Heart right ventricle (tissue), 16 donors: ENCODE measurements around the gene GPHA2. TPM values are rescaled to one million over a fixed set of nuclear protein-coding genes. Genes with fewer than 3 reads are reported as not detected.

Source experiments
- ATAC-seq, 8 donors: fragments of 200-7000 bp; cut with Tn5 transposase; one replicate each; pipeline ENCODE4 v1.9.1; 2020; ENCODE audit warnings: mild to moderate bottlenecking in 8 of 8, moderate library complexity in 8 of 8, moderate number of reproducible peaks in 1 of 8
- DNase-seq, 2 donors: peaks; one replicate each; pipeline ENCODE4 v3.0.0-alpha.2; 2020
- H3K27ac ChIP-seq, 10 donors: fragments of 200-600 bp; sonication (generic) in 2 of 10; one replicate each; pipeline versions ENCODE4 v1.5.0 to v1.8.0; 2020 to 2022; ENCODE audit warnings: mild to moderate bottlenecking in 3 of 10
- H3K27me3 ChIP-seq, 7 donors: fragments of 200-600 bp; one replicate each; pipeline ENCODE4 v1.8.0; 2021 to 2022; ENCODE audit warnings: mild to moderate bottlenecking in 2 of 7
- H3K36me3 ChIP-seq, 9 donors: fragments of 200-600 bp; sonication (generic) in 1 of 9; one replicate each; pipeline versions ENCODE4 v1.5.0 to v1.8.0; 2020 to 2022; ENCODE audit warnings: mild to moderate bottlenecking in 2 of 9
- H3K4me1 ChIP-seq, 9 donors: fragments of 200-600 bp; sonication (generic) in 1 of 9; one replicate each; pipeline versions ENCODE4 v1.5.0 to v1.8.0; 2020 to 2022; ENCODE audit warnings: mild to moderate bottlenecking in 4 of 9
- H3K4me3 ChIP-seq, 10 donors: fragments of 200-600 bp; sonication (generic) in 2 of 10; one replicate each; pipeline versions ENCODE4 v1.5.0 to v1.8.0; 2020 to 2022; ENCODE audit warnings: mild to moderate bottlenecking in 7 of 10, moderate library complexity in 2 of 10
- H3K9me3 ChIP-seq, 11 donors: fragments of 200-600 bp in 10 of 11; sonication (generic) in 2 of 11; one replicate each; pipeline versions ENCODE4 v1.5.0 to v1.8.0; 2013 to 2022; ENCODE audit warnings: mild to moderate bottlenecking in 2 of 11, control low read depth in 1 of 11, moderate library complexity in 1 of 11
- WGBS, 2 donors: extraction: QIAGEN DNeasy Blood & Tissue Kit; methylation state at CpG; one replicate each; pipeline ENCODE4 v1.1.7; 2013; ENCODE audit warnings: inconsistent platforms in 1 of 2; 5-methylcytosine and 5-hydroxymethylcytosine counted together
- intact Hi-C, 10 donors: fragments of 100-400 bp; cut with DNase I; formaldehyde crosslinking; loops; one replicate each; pipeline versions ENCODE4 v1.11.1 to v1.14.2; 2022
- polyA plus RNA-seq, 2 donors: library from polyadenylated mRNA; stranded (reverse); fragments of 200-250 nt; gene quantifications; one replicate each; pipeline ENCODE4 v1.2.3, GENCODE V29; 2013
- total RNA-seq, 10 donors: library from RNA; stranded (reverse); fragmentation: NEBNext Ultra II Directional in 3 of 10; extraction: Animal tissue kit (Norgen Biotek cat#: 25700) in 3 of 10; gene quantifications; one replicate each; pipeline versions ENCODE4 v1.2.1 to v1.2.4, GENCODE V29; 2021 to 2023
- TF ChIP-seq, protein P1 (sequence below), 9 donors: fragments of 200-600 bp; sonication (generic) in 2 of 9; IDR thresholded peaks; one replicate each; pipeline versions ENCODE4 v1.5.0 to v1.8.0; 2021 to 2022; ENCODE audit warnings: antibody characterized with exemption in 9 of 9, mild to moderate bottlenecking in 5 of 9, moderate library complexity in 1 of 9
- donor health status: Arrhythmogenic right ventricular cardiomyopathy.
- donor health status: ischemic (EF 13 %, LVEDD 7.1; RV severe dilation, severe dysfunction).
- donor health status: healthy with polysubstance abuse.
- donor health status: DM: no; HTN: yes; CAD: no.
- donor health status: DM: no; HTN: no; CAD: no.
- donor health status: ischemic (EF 25% LVEDD 6.9; RV normal size, moderate dysfunction).
- donor health status: ischemic (EF 25% LVEDD 5.7; RV mildly dilated, moderate dysfunction).
- donor health status: healthy.
- donor health status: DM: yes; HTN: yes; CAD: no.
- donor health status: Ischemic cardiomyopathy.
- donor health status: ischemic (EF 35%, LVEDD 5.7; RV mildly dilated, moderate dysfunction).
- donor health status: nonischemic (EF 11% LVEDD 7.7; RV severe dilation, severe dysfunction).
- donor health status: DM: yes; HTN: yes; CAD: no.
- donor health status: PGD.
- donor health status: ischemic (EF 29% LVEDD 5.4; RV normal size, mild dysfunction).
- donor health status: nonischemic (EF 23%, LVEDD 6.1; RV moderate dilation, normal function).

Gene GPHA2
- total and polyA plus RNA-seq, 12 donors, result not detected

DNA sequence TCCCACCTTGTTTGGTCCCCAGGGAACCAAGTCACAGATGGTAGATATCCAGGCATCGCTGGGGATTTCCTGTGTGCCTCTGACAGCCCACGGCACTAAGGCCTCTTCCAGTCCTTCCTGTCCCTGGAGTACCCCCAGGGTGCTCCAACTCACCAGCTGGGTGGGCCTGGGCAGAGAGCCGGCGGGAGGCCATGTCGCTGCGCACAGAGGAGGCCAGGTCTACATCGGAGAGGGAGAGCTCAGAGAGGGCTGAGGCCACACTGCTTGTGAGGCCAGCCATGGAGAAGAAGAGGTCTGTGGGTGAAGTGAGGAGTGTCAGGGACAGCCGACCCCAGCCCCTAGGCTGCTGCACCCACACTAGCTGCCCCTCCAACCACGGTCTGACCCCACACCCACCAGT is 24.0 kb downstream of the GPHA2 start:
- TF ChIP-seq, protein P1, sequence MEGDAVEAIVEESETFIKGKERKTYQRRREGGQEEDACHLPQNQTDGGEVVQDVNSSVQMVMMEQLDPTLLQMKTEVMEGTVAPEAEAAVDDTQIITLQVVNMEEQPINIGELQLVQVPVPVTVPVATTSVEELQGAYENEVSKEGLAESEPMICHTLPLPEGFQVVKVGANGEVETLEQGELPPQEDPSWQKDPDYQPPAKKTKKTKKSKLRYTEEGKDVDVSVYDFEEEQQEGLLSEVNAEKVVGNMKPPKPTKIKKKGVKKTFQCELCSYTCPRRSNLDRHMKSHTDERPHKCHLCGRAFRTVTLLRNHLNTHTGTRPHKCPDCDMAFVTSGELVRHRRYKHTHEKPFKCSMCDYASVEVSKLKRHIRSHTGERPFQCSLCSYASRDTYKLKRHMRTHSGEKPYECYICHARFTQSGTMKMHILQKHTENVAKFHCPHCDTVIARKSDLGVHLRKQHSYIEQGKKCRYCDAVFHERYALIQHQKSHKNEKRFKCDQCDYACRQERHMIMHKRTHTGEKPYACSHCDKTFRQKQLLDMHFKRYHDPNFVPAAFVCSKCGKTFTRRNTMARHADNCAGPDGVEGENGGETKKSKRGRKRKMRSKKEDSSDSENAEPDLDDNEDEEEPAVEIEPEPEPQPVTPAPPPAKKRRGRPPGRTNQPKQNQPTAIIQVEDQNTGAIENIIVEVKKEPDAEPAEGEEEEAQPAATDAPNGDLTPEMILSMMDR (IDR thresholded peaks at IDR 0.05), result no peak
- H3K36me3 ChIP-seq, result peaks cover 3 to 79% (median 74%) of the 10 kb centered on the region in 9 donors
- H3K4me3 ChIP-seq, result no peak overlapping the region
- peaks cover 5 to 17% (median 15%) of the 10 kb centered on the region in 9 donors for H3K4me1 ChIP-seq
- DNase-seq (no peak), ATAC-seq (no peak)
- intact Hi-C loops, result no loop called here
- no peaks in the 10 kb centered on the region for H3K27me3 ChIP-seq
- 86 to 87% methylated on average over 9 of the region's 9 CpGs for WGBS, 2 donors
- no peaks in the 10 kb centered on the region for H3K9me3 ChIP-seq
- H3K27ac ChIP-seq, result no peak overlapping the region

GRCh38 chr11:64911142-64911541 is 24.6 kb downstream of the GPHA2 start:
- H3K27ac ChIP-seq, result no peak overlapping the region
- H3K27me3 ChIP-seq, result no peaks in the 10 kb centered on the region
- 80 to 85% methylated on average over 7 of the region's 7 CpGs for WGBS, 2 donors
- ATAC-seq, result no peak
- no peaks in the 10 kb centered on the region for H3K9me3 ChIP-seq
- H3K36me3 ChIP-seq, result peaks cover 3 to 85% (median 80%) of the 10 kb centered on the region in 9 donors
- TF ChIP-seq, protein P1 (IDR thresholded peaks at IDR 0.05), result no peak
- intact Hi-C loops, result no loop called here
- H3K4me3 ChIP-seq, result no peak overlapping the region
- no peak for DNase-seq
- peaks cover 4 to 12% (median 10%) of the 10 kb centered on the region in 9 donors for H3K4me1 ChIP-seq

DNA sequence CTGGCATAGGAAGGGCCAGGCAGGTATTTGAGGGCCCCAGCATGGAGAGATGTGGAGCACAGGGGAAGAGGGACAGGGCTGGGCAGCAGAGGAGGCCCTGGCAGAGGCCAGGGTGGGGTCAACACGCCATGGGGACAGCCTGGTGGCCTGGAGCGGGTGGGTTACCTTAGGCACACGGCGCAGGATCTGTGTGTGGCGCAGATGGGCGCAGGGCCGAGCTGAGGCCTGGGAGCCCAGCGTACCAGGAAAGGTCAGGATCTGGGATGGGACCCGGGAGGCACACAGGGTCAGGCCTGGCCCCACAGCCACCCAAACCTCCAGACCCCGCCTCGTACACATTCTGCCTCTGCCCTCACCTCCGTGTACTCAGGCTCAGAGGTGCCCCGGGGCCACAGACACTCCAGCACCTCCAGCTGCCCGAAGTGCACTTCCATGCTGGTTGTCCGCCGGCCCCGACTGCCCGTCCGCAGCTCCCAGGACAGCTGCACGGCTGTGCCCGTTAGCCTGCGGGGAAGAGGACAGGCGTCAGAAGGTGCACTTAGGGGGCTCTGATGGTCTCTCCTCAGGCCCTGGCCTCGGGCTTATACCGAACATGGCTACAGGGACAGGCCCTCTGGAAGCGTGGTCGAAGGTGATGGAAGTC is 25.1 kb downstream of the GPHA2 start:
- ATAC-seq (no peak), DNase-seq (no peak)
- Histone ChIP-seq H3K27me3 (no peaks in the 10 kb centered on the region), H3K4me3 (no peak overlapping the region), H3K36me3 (peaks cover 3 to 91% (median 85%) of the 10 kb centered on the region in 9 donors), H3K4me1 (peaks cover 0 to 6% (median 5%) of the 10 kb centered on the region in 9 donors), H3K27ac (no peak overlapping the region), H3K9me3 (no peaks in the 10 kb centered on the region)
- intact Hi-C loops, result no loop called here
- 96% methylated on average over 27 of the region's 27 CpGs for WGBS, 2 donors
- TF ChIP-seq, protein P1 (IDR thresholded peaks at IDR 0.05), result no peak

DNA sequence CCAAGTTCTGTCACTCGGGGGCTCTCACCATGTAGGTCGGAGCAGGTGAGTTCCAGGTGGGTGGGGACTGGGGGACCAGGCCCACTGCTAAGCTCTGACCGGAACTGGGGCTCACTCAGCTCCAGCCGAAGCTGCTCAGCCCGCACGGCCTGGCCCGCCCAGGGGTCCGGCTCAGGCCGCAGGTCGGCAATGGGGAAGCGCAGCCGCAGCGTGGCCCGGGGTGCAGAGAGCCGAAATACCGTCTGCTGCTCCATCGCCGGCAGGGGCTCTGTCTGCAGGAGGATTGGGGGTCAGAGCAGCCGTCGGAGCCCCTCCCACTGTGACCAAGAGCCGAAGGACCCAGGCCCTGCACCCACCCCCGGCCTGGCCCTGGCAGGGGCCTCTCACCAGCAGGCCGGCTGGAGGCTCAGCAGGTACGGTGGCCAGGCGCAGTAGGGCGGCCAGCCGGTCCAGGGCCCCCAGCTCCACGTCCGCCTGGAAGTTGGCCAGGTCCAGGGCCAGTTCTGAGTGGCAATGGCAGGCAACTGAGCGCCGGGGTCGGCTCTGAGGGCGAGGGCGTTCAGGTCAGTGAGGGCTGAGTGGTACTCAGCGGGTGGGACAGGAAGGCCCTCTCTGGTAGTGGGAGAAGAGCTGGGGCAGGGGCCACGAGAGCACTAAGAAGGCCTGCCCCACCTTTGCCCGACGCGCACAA is 25.9 kb downstream of the GPHA2 start:
- Histone ChIP-seq H3K4me3 (no peak overlapping the region), H3K9me3 (no peaks in the 10 kb centered on the region), H3K36me3 (peaks cover 3 to 98% (median 93%) of the 10 kb centered on the region in 9 donors), H3K4me1 (no peaks in the 10 kb centered on the region), H3K27ac (no peak overlapping the region), H3K27me3 (no peaks in the 10 kb centered on the region)
- TF ChIP-seq, protein P1 (IDR thresholded peaks at IDR 0.05), result no peak
- 92 to 94% methylated on average over 36 to 39 of the region's 39 CpGs for WGBS, 2 donors
- intact Hi-C loops, result no loop called here
- DNase-seq (no peak), ATAC-seq (no peak)
